EH (cell line): ENCODE measurements around the gene CHAD.
"Not testable (repeated sequence)": the region's sequence is repeated elsewhere in the genome, so short reads cannot be mapped to it uniquely, and the experiment has no call there.

Source experiments
- DNase-seq: peaks from one replicate; pipeline ENCODE4 v3.0.0-alpha.2; 2015; ENCODE audit warnings: low read depth

CHAD gene

DNA sequence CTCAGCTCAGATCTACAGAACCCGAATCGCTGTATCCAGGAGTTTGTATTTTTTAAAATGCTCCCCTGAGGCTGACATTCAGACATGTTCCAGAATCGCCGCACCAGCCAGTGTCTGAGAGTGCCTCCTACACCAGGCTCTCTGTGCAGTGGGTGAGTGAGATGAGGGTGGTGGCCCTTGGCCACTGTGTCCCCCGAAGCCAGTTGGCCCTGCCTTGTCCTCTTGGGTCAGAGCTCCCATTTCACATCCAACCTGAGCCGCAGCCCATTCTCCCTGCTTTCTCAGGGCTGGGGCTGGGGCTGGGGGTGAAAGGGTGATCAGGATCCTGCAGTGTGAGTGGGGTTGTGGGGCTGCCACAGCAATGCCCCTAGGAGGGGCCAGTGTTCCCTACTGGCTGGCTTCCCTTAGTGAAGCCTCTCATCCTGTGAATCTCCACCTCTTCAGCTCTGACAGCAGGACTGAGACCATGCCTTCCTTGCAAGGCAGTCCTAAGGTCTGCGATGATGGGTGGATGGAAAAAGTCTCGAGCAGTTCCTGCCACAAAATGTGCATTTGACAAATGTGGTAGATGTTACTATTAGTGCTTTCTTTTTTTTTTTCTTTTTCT, 26.6 kb upstream of the CHAD start:
- DNase-seq: no peak

DNA sequence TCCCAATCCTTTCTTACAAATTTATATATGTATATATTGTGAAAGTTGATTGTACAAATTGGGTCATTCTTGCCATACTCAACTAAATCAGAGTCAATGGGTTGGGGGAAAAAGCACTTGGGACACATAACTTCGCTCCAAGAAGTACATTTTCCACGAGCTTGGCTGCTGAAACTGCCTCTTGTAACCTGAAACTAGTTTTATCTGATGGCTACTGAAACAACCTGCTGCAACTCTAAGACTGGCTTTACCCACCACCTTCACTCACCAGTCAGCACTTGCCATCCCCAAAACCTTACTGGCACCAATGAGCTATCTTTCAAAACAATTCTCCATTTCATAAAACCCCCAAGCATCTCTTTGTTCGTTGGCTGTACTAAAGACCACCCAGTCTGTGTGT, 25.1 kb upstream of the CHAD start:
- no peak for DNase-seq

DNA sequence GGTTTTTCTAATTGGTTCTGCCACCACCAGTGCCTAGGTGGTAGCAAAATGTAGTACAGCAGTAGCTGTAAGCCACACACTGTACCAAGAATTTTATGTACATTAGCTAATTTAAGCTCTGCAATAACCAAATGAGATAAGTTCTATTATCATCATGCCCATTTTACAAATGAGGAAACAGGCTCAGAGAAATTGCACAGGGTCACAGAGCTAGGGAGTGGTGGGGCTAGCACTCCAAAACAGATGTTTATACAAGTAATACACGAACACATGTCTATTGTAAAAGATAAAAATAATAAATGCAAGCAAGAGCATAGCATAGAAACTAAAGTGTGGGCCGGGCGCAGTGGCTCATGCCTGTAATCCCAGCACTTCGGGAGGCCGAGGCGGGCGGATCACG, 23.5 kb upstream of the CHAD start:
- no peak for DNase-seq

DNA sequence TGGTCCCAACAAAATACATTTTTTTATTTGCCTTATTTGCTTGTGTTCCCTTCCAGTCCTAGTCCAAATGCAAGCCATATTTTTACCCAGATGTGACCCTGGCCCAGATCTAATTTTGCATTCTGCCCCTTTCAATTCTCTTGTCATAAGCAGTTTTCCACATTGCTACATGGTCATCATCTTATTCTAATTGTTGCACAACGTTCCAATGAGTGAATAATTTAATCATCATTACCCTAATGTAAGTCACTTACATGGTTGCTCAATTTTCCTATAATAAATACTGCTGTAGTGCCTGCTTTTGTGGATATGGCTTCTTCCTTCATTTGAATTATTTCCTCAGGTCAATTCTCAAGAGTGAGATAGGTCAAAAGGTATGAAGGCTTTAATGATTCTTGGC, 22.8 kb upstream of the CHAD start:
- DNase-seq: no peak

DNA sequence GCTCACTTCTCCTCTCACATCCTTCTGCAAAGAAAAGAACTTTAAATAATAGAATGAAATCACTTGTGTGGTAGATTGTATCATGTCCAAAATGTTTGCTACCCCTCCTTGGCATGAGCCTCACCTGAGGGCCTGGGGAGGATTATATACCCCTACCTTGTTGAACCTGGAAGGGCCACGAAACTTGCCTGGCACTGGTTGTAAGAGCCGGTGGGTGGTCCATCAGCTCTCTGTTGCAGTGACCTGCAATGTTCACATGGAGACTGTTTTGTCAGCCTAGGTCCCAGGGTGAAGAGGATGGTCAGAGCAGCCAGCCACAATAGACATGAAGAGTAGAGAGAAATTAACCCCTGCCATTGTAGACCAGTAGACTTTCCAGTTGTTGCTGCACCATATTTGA, 20.2 kb upstream of the CHAD start:
- no peak for DNase-seq

DNA sequence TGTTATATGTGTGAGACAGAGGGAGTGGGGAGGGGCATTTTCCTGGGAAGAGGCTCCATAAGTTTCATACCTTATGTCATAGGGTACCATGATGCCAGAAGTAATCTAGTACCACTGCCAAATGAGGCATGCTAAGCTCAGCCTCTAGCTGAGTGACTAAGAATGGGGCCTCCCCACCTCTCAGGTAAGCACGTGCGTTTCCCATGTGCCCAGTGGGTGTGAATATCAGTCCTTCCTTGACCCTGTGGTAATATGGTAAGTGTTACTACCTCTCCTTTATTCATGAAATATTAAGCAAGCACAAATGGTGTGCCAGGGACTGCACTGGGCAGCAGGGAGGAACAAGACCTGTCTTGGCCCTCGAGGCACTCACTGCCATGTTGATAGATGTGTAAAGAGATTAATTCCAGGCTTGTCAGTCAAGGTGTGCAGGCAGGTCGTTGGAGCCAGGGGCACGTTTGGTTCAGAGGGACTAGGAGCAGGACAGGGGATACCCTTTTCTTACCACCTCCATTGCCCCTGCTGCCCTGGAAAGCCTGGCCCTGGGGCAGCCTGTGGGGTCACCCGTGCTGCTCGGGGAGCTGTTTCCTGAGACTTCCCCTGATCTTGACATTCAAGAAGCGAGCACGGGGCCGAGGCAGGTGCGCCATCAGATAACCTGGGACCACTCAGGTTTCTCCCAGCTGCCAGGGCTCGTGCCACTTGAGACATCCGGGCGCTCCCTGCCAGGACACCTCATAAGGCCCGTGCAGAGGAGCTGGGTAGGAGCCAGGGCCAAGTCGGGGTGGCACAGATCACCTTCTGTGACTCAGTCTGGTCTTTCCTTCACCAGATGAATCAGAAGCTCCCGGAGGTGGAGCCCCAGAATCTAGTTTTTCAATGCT, 18.8 kb upstream of the CHAD start:
- no peak for DNase-seq

DNA sequence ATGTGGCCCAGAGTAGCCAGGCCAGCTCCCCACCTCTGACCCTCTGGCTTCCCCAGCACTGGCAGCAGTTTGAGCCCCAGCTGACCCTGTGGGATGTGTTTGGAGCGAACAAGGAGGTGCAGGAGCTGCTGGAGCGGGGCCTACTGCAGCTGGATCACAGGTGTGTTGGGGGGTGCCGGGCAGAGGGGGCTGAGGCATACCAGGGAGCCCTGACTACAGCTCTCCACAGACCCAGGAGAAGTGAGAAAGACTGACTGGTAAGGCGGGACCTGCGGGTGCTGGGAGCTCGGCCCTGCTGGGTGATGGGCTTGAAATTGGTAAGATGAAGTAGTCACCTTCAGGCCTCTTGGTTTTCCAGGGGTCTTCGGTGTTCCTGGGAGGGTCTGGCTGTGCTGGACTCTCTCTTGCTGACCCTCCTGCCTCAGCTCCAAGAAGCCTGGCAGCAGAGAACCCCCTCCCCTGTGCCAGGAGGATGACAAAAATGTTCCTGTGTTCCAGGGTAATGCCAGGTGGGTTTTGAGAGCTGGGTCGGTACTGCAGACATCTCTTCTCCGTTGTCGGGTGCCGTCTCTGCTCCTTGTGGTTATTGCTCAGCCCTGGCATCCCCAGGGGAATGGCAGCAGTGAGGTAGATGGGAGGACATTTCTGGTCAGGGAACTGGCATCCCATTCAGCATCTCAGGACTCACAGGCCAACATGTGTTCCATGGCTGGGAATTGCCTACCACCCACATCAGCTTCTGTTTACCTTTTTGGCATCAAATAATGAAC, 15.9 kb upstream of the CHAD start:
- DNase-seq: no peak

DNA sequence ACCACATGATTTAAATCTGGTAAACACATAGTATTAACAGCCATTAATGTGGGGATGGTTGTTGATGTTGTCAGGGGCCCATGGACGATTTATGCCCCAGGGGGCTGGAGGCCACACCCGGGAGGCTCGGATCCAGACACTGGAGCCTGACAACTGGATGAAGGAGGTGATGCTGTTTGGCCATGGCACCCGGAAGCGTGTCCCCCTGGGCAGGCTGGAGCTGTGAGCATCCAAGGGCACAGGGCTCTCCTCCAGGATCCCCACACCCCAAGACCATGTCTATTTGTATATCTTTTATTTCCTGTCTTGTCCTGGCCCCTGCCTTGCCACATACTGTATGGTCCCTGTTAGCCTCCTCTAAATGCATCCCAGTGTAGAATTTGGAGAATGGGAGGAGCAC, 14.6 kb upstream of the CHAD start:
- DNase-seq: no peak

DNA sequence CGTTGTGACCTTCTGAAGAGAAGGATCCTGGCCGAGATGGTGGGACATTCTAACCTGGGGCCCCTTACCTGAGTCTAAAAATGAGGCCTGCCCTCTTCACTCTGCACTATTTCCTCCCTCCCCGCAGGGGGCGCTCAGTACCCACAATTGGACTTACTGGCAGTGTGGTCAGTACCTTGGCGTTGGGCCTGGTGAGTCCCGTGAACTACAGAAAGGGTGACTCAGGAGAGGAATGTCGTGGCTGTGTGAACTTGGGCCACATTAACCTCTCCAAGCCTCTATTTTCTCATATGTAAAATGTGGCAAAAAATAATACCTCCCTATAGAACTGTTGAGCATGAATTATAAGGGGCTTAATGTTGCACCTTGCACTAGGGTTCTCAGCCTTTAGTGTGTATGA, 13.8 kb upstream of the CHAD start:
- DNase-seq: peak; percentile 98

DNA sequence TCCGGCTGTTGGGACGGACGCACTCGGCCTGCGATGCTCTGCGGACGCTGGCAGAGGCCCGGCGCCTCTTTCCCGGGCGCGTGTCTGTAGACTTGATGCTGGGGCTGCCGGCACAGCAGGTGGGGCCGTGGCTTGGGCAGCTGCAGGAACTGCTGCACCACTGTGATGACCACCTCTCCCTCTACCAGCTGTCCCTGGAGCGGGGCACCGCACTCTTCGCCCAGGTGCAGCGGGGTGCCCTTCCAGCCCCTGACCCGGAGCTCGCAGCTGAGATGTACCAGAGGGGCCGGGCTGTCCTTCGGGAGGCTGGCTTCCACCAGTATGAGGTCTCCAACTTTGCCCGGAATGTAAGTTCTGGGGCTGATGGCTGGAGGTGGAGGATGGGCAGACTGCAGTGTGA, 13.4 kb upstream of the CHAD start:
- no peak for DNase-seq

DNA sequence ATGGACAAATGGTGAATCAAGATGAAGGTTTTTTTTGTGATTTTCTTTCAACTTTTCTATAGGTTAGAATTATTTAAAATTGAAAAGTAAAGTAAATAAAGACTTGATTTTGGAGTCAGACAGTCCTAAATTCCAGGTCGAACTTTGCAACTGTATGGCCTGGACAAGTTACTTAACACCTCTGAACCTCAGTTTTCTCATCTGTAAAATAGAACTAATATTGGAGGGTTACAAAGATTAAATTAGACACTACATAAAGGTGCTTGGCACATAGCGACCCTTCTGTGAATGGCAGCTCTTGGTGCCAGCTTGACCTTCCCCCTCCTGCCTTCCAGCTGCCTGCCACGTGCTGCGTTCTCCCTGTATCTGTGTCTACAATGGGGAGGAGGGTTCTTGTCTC, 13.0 kb upstream of the CHAD start:
- no peak for DNase-seq

DNA sequence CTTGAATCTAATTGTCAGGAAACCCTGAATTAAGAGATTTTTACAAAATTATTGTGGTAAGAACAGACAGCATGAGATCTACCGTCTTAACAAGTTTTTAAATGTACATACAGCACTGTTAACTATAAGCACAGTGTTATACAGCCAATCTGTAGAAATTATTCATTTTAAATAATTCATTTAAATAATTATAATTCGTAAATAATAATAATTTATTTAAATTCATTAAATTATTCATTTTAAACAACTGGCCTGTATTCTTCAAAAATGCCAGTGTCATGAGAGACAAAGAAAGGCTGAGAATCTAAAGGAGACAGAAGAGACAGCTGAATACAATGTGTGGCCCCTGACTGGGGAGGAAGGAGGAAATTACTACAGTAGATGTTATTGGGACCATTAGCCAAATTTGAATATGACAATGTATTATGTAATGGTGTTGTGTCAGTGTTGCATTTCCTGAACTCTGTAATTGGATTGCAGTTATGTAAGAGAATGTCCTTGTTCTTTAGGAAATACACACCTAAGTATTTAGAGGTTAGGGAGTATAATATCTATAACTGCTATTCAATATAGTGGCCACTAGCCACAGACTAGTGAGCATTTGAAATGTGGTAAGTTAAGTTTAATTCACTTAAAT, 12.3 kb upstream of the CHAD start:
- no peak for DNase-seq

DNA sequence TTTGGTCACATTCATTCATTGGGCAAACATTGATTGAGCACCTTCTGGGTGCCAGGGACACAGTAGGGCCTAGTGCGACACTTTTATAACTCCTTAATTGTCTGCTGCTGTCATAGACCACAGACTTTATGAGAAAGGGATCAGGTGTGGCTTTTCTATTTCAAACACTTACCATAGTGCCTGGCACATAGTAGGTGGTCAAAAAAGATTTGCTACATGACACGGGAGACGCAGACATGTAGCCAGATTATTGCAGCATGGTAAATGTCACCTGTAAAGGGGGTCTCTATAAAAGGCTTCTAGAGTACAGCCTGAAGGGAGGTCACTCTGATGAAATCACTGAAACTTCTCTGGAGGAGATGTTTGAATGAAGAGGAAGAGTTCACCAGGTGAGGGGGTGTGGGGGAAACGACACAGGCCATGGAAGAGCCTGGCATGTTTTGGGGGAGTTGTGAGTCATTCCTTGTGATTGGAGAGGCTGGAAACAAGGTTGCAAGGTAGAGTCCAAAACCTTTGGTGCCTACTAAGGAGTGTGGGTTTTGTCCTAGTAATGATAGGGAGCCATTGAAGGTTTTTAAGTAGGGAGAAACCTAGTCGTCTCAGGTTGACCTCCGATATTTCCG, 11.6 kb upstream of the CHAD start:
- DNase-seq: no peak

DNA sequence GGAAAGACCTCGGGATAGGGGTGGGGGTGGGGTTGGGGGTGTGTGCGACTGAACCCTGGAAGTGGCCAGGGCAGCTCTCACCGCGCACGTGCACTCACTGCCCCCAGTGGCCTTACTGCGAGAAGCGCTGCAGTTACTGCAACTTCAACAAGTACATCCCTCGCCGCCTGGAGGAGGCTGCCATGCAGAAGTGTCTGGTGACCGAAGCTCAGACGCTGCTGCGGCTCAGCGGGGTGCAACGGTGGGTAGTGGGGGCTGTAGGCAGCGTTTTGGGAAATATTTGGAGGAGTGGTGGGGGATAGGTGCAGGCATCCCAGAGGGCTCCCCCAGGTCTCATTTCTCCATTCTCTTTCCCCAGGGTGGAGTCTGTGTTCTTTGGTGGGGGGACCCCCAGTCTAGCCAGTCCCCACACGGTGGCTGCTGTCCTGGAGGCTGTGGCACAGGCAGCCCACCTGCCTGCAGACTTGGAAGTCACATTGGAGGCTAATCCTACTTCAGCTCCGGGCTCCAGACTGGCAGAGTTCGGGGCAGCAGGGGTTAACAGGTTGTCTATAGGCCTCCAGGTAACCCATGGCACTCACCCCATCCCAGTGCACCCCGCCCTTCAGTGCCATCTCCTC, 11.0 kb upstream of the CHAD start:
- DNase-seq: peak; percentile 81

DNA sequence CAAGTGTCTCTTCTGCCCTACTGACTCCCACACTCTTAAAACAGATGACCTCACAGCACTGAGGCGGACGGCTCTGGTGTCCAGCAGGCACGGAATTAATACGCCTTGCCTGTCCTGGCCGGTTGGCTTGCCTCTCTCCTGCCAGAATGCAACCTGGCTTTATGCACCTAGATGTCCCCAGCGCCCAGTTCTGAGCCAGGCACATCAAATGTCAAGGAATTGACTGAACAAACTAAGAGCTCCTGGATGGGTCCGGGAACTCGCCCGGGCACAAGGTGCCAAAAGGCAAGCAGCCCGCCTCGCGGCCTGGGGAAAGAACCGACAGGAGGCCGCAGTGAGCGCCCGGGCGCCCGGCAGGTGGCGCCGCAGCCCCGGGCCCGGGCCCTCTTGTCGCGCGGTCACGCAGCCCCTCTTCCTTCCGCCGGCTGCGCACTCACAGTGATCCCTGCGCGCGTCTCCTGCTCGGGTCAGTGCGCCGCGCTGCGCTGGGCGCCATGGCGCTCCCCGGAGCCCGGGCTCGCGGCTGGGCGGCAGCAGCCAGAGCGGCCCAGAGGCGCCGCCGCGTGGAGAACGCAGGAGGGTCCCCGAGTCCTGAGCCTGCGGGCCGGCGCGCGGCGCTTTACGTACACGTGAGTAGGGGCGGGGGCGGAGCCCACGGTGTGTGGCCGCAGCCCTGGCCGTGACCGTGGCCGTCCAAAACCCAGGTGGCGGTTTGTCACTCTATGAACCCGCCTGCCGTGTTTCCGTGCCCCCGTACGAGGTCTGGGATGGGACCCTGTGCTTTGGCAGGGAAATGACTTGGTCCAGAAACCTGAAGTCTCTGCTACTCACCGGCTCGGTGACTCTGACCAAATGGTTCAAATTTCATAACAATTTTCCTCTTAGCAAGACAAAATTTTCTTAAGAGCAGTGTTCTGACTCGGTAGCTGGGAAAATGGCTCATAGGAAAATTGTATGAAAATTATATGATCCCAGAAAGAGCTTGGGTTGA, 10.0 kb upstream of the CHAD start, which contains the start of gene RSAD1:
Gene RSAD1, plus strand, starts transcription at position 470 of the 991 bp plus-strand sequence. Its CDS starts 25 bp downstream, at position 495.
- DNase-seq: peak; percentile 89

DNA sequence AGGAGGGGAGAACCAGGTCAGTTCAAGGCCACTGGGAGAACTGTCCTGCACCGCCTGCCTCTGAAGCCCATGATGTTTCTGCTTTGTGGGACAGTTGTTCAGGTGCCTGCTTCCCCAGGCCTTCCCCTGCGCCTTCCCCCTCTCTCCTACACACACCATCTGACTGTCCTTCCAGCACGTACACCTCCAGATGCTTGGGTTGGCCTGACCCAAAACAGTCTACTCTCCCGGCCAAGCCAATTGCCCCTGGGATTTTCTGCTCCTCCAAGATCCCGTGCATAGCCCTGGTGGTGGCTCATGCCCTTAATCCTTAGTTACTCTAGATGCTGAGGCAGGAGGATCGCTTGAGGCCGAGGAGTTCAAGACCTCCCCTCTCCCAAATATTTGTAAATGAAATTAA, 9.3 kb upstream of the CHAD start:
- no peak for DNase-seq

DNA sequence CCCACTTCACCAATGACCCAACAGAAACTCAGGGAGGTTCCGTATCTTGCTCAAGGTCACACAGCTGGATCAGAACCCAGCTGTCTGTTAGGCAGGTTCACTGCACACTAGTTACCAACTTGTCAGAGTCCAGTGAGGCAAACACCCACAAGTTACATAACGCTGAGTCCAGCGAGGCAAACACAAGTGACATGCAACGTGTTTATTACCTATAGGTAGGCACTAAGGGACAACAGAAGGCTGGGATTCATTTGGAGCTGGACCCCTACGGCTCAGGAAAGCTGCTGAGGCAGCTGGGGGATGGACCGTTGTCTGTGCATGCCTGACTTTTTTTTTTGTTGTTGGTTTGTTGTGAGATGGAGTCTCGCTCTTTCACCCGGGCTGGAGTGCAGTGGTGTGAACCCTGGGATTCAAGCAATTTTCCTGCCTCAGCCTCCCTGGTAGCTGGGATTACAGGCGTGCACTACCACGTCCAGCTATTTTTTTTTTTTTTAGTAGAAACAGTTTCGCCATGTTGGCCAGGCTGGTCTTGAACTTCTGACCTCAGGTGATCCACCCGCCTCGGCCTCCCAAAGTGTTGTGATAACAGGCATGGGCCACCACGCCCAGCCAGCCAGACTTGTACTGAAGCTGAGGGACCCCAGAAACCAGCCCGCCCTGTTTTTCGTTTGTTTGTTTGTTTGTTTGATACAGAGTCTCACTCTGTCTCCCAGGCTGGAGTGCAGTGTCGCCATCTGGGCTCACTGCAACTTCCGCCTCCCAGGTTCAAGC, 8.1 kb upstream of the CHAD start:
- DNase-seq: no peak

DNA sequence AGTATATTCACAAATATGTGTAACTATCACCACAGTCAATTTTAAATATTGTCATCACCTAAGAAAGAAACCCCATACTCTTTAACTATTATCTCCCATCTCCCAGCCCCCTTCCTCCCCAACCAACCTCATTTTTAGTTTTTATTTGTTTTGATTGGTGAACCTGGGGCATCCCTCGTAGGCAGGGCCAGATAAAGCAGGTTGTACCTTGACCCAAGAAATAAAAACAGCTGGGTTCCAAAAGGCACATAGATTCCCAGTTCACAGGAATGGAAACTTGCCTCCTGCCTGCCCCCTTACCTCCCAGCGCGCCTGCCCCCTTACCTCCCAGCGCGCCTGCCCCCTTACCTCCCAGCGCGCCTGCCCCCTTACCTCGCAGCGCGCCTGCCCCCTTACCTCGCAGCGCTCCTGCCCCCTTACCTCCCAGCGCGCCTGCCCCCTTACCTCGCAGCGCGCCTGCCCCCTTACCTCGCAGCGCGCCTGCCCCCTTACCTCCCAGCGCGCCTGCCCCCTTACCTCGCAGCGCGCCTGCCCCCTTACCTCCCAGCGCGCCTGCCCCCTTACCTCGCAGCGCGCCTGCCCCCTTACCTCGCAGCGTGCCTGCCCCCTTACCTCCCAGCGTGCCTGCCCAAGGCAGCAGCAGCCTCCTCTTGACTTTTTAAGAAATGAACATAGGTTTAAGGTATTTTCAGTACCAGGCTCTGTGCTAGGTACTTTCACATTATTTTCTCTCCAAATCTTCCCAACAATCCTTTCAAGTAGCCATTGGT, 7.3 kb upstream of the CHAD start:
- not testable (repeated sequence) for DNase-seq

DNA sequence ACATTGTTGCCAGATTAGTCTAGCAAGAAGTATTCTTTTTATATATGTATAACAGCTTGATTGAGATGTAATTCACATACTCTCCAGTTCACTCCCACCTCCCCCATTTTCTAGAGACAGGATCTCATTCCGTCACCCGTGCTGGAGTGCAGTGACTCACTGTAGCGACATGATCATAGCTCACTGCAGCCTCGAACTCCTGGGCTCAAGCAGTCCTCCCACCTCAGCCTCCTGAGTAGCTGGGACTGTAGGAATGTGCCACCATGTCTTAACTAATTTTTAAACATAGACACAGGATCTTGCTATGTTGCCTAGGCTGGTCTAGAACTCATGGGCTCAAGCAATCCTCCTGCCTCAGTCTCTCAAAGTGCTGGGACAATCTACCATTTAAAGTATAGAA, 6.7 kb upstream of the CHAD start:
- DNase-seq: no peak
